Vagina (tissue), 2 donors: ENCODE results near the gene PIM1.

ENCODE experiments used
- POLR2A ChIP-seq, 2 donors: fragments of 450-650 bp; IDR thresholded peaks; one replicate each; pipeline ENCODE4 v1.6.1; 2017; ENCODE audit warnings: antibody characterized with exemption in 2 of 2, mild to moderate bottlenecking in 2 of 2, moderate library complexity in 2 of 2
- POLR2AphosphoS5 ChIP-seq, 2 donors: sonication (generic); formaldehyde crosslinking; IDR thresholded peaks; one replicate each; pipeline ENCODE4 v1.9.0; 2017; ENCODE audit warnings: antibody characterized with exemption in 2 of 2, mild to moderate bottlenecking in 2 of 2, low read depth in 1 of 2; ENCODE audit not compliant: insufficient read depth in 1 of 2
- TF ChIP-seq, protein P1 (sequence below), 3 experiments: fragments of 450-650 bp in 2 of 3; fragments of 200-600 bp in 1 of 3; sonication (generic) in 1 of 3; IDR thresholded peaks; one replicate each; pipeline ENCODE4 v1.5.1; 2017 to 2019; ENCODE audit warnings: antibody characterized with exemption in 3 of 3, mild to moderate bottlenecking in 2 of 3, moderate library complexity in 2 of 3

DNA sequence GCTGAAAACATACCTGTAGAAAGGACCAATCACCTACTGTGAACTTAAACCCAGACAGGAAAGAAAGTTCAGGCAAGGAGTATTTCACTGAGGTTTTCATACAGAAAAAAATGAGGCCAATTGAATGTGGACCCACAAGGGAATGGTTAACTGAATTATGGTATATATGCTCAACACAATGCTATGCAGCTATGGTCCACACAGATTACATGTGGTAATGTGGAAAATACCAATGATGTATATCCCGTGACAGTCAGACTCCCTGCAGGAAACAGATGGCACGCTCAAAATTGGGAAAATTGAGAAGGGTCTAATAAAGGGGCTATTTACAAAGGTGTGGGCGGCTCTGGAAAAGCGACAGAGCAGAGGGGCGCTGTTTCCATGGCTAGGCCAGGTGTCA, 47.1 kb upstream of the PIM1 start:
- TF ChIP-seq POLR2AphosphoS5 (IDR thresholded peaks at IDR 0.05; ENCODE audit: insufficient read depth in 1 of 2, low read depth in 1 of 2) (no peak), POLR2A (IDR thresholded peaks at IDR 0.05) (no peak)
- TF ChIP-seq, protein P1, sequence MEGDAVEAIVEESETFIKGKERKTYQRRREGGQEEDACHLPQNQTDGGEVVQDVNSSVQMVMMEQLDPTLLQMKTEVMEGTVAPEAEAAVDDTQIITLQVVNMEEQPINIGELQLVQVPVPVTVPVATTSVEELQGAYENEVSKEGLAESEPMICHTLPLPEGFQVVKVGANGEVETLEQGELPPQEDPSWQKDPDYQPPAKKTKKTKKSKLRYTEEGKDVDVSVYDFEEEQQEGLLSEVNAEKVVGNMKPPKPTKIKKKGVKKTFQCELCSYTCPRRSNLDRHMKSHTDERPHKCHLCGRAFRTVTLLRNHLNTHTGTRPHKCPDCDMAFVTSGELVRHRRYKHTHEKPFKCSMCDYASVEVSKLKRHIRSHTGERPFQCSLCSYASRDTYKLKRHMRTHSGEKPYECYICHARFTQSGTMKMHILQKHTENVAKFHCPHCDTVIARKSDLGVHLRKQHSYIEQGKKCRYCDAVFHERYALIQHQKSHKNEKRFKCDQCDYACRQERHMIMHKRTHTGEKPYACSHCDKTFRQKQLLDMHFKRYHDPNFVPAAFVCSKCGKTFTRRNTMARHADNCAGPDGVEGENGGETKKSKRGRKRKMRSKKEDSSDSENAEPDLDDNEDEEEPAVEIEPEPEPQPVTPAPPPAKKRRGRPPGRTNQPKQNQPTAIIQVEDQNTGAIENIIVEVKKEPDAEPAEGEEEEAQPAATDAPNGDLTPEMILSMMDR (IDR thresholded peaks at IDR 0.05): no peak
